IMR-90 (cell line): ENCODE data around the gene FRS3. TPM values are rescaled to one million over a fixed set of nuclear protein-coding genes. Genes with fewer than 3 reads are reported as not detected.

Source experiments
- ATAC-seq: fragments of 200-7000 bp; cut with Tn5 transposase; 2 replicates; pipeline ENCODE4 v1.9.1; 2020; ENCODE audit warnings: low read depth, mild to moderate bottlenecking, moderate library complexity
- BruUV-seq: library from RNA; stranded (reverse); fragments of 400-500 nt; replicated peaks from 2 replicates; lab custom pipeline; 2021; lab: Mats Ljungman, UMichigan
- CTCF ChIA-PET: fragments of 300-600 bp; formaldehyde crosslinking; extraction: SDS; loops from one replicate; lab custom pipeline; 2021; ENCODE audit warnings: antibody characterized with exemption; lab: Yijun Ruan, JAX
- POLR2A ChIA-PET: fragments of 300-600 bp; sonication (Branson Sonifier 250); formaldehyde crosslinking; loops from one replicate; lab custom pipeline; 2022; ENCODE audit warnings: antibody characterized with exemption; ENCODE audit not compliant: unreplicated experiment; lab: Charles Lee
- DNase-seq: peaks from one replicate; pipeline ENCODE4 v3.0.0; 2013
- H2AFZ ChIP-seq: replicated peaks from 2 replicates; pipeline ENCODE3; 2013; ENCODE audit warnings: low read length, mild to moderate bottlenecking; ENCODE audit not compliant: poor library complexity
- H2AK5ac ChIP-seq: 2 replicates; pipeline ENCODE4 v1.6.1; 2013; ENCODE audit warnings: low read depth, low read length, inconsistent platforms
- H2AK9ac ChIP-seq: replicated peaks from 2 replicates; pipeline ENCODE3; 2013; ENCODE audit warnings: mild to moderate bottlenecking, low read depth, low read length, moderate library complexity; ENCODE audit not compliant: poor library complexity
- H2BK120ac ChIP-seq: 2 replicates; pipeline ENCODE4 v1.6.1; 2013; ENCODE audit warnings: low read depth, low read length, inconsistent platforms
- H2BK15ac ChIP-seq: 3 replicates; pipeline ENCODE4 v1.6.1; 2013; ENCODE audit warnings: low read depth, low read length, inconsistent platforms
- H2BK20ac ChIP-seq: 2 replicates; pipeline ENCODE4 v1.6.1; 2013; ENCODE audit warnings: low read depth, mild to moderate bottlenecking, inconsistent platforms, low read length, moderate library complexity
- H2BK5ac ChIP-seq: 2 replicates; pipeline ENCODE4 v1.6.1; 2013; ENCODE audit warnings: mild to moderate bottlenecking, low read depth, low read length, inconsistent platforms; ENCODE audit not compliant: poor library complexity, severe bottlenecking
- H3K14ac ChIP-seq: replicated peaks from 2 replicates; pipeline ENCODE4 v1.6.1; 2013; ENCODE audit warnings: low read depth, low read length, inconsistent platforms
- H3K18ac ChIP-seq: 2 replicates; pipeline ENCODE4 v1.6.1; 2013; ENCODE audit warnings: low read depth, low read length, control low read depth
- H3K23ac ChIP-seq: 2 replicates; pipeline ENCODE4 v1.6.1; 2013; ENCODE audit warnings: low read depth, low read length, inconsistent platforms
- H3K27ac ChIP-seq: 2 replicates; pipeline ENCODE4 v1.5.1; 2013; ENCODE audit warnings: mild to moderate bottlenecking, control low read depth, low read length; ENCODE audit not compliant: insufficient read depth
- H3K27me3 ChIP-seq: 2 replicates; pipeline ENCODE4 v1.6.1; 2013; ENCODE audit warnings: low read length; ENCODE audit not compliant: control insufficient read depth, insufficient read depth
- H3K36me3 ChIP-seq: 2 replicates; pipeline ENCODE4 v1.6.1; 2013; ENCODE audit warnings: low read length, mixed read lengths; ENCODE audit not compliant: control insufficient read depth, insufficient read depth
- H3K4ac ChIP-seq: 2 replicates; pipeline ENCODE4 v1.6.1; 2013; ENCODE audit warnings: low read depth, low read length, inconsistent platforms
- H3K4me1 ChIP-seq: 2 replicates; pipeline ENCODE4 v1.6.1; 2013; ENCODE audit warnings: low read length, mixed read lengths; ENCODE audit not compliant: control insufficient read depth, insufficient read depth
- H3K4me2 ChIP-seq: 2 replicates; pipeline ENCODE4 v1.6.1; 2013; ENCODE audit warnings: low read depth, mild to moderate bottlenecking, control low read depth, low read length, moderate library complexity
- H3K4me3 ChIP-seq: 2 replicates; pipeline ENCODE4 v1.5.1; 2013; ENCODE audit warnings: low read depth, mild to moderate bottlenecking, control low read depth, low read length, moderate library complexity; ENCODE audit not compliant: insufficient read depth
- H3K56ac ChIP-seq: 2 replicates; pipeline ENCODE4 v1.6.1; 2013; ENCODE audit warnings: low read length, inconsistent platforms; ENCODE audit not compliant: insufficient read depth; ENCODE audit errors: extremely low read depth
- H3K79me1 ChIP-seq, 2 experiments: 2 replicates each; pipeline ENCODE4 v1.6.1; 2013; ENCODE audit warnings: low read length in 2 of 2, inconsistent platforms in 1 of 2, low read depth in 1 of 2
- H3K9ac ChIP-seq: 2 replicates; pipeline ENCODE4 v1.6.1; 2013; ENCODE audit warnings: low read depth, low read length, control low read depth
- H3K9me1 ChIP-seq: 2 replicates; pipeline ENCODE4 v1.6.1; 2013; ENCODE audit warnings: low read length, inconsistent platforms; ENCODE audit not compliant: insufficient read depth
- H3K9me3 ChIP-seq: 2 replicates; pipeline ENCODE4 v1.6.1; 2013; ENCODE audit warnings: low read length; ENCODE audit not compliant: control insufficient read depth, insufficient read depth
- H4K20me1 ChIP-seq: 2 replicates; pipeline ENCODE4 v1.6.1; 2013; ENCODE audit warnings: low read length, inconsistent platforms; ENCODE audit not compliant: insufficient read depth
- H4K5ac ChIP-seq: 2 replicates; pipeline ENCODE4 v1.6.1; 2013; ENCODE audit warnings: mild to moderate bottlenecking, low read depth, low read length, control low read depth
- H4K8ac ChIP-seq, 2 experiments: 2 replicates each; pipeline ENCODE4 v1.6.1; 2013; ENCODE audit warnings: low read depth in 2 of 2, low read length in 2 of 2, control low read depth in 1 of 2, inconsistent platforms in 1 of 2
- H4K91ac ChIP-seq: 2 replicates; pipeline ENCODE4 v1.6.1; 2013; ENCODE audit warnings: low read depth, low read length, inconsistent platforms; ENCODE audit not compliant: insufficient read depth
- ELK1 ChIP-seq: fragments of 150-350 bp; IDR thresholded peaks from 2 replicates; pipeline ENCODE4 v1.6.1; 2016; ENCODE audit warnings: low read depth, mild to moderate bottlenecking, low read length, moderate library complexity, borderline replicate concordance
- FOS ChIP-seq: fragments of 150-350 bp; IDR thresholded peaks from 2 replicates; pipeline ENCODE4 v1.6.1; 2016; ENCODE audit warnings: low read depth, low read length
- MAZ ChIP-seq: IDR thresholded peaks from 2 replicates; pipeline ENCODE4 v1.6.1; 2012; ENCODE audit warnings: low read depth, mild to moderate bottlenecking, low read length, improper control_type of control experiment, moderate library complexity, borderline replicate concordance
- RAD21 ChIP-seq: IDR thresholded peaks from 2 replicates; pipeline ENCODE4 v1.6.1; 2012; ENCODE audit warnings: low read length, improper control_type of control experiment
- RFX5 ChIP-seq: IDR thresholded peaks from 2 replicates; pipeline ENCODE4 v1.8.0; 2012; ENCODE audit warnings: low read depth, mild to moderate bottlenecking, low read length, moderate library complexity
- USF2 ChIP-seq: fragments of 150-350 bp; IDR thresholded peaks from 2 replicates; pipeline ENCODE4 v1.6.1; 2017; ENCODE audit warnings: mild to moderate bottlenecking, antibody characterized with exemption, low read length, low read depth
- WGBS, 2 experiments: methylation state at CpG; one replicate each; pipeline versions ENCODE4 v1.1.5 to v1.1.7; 2013; ENCODE audit warnings: missing lambda C conversion rate in 2 of 2; ENCODE audit not compliant: insufficient read length in 1 of 2; ENCODE audit errors: extremely low coverage in 2 of 2; 5-methylcytosine and 5-hydroxymethylcytosine counted together
- dilution Hi-C: fragments of 300-500 bp; cut with HindIII; formaldehyde crosslinking; loops from one replicate; pipeline ENCODE4 v1.14.3; 2018; ENCODE audit warnings: low sequenced_read_pairs; ENCODE audit not compliant: unreplicated experiment
- in situ Hi-C: fragments of 300-500 bp; cut with MboI; formaldehyde crosslinking; loops from 3 replicates; pipeline ENCODE4 v1.14.3; 2019; ENCODE audit warnings: low sequenced_read_pairs, inconsistent platforms, mixed read lengths
- intact Hi-C: fragments of 100-400 bp; cut with micrococcal nuclease; formaldehyde crosslinking; loops from 2 replicates; pipeline ENCODE4 v1.10.0; 2022
- polyA plus RNA-seq, 3 experiments: library from polyadenylated mRNA; depleted of rRNA; stranded (reverse); fragments of >200 nt; gene quantifications; 2 replicates each; pipeline ENCODE4 v1.2.3, GENCODE V29; 2012; ENCODE audit warnings: low replicate concordance in 1 of 3
- total RNA-seq: library from RNA; depleted of rRNA; stranded (reverse); fragments of >200 nt; gene quantifications from 2 replicates; pipeline ENCODE4 v1.2.3, GENCODE V29; 2012

The FRS3 gene
- total and polyA plus RNA-seq, 2 of the 4 experiments (the other 2 are of a cell fraction): 0.54 to 3.8 TPM

- in situ Hi-C loops: loop anchor here (5.0 to 10.0 kb wide), 2 partner anchors 153 to 266 kb away; no protein-coding TSS in a partner anchor
- no peak for TF ChIP-seq FOS
- TF ChIP-seq MAZ: no peak
- TF ChIP-seq RFX5: no peak
- no peak for TF ChIP-seq ELK1
- no peak for TF ChIP-seq USF2
- TF ChIP-seq RAD21: no peak
Measured at GRCh38 chr6:41781366-41781730, 1.6 kb upstream of the FRS3 start.

More at GRCh38 chr6:41781366-41781730, 1.6 kb upstream of the FRS3 start:
- peak overlapping the region; percentile 76 for H3K4me2 ChIP-seq
- ChIA-PET CTCF (no interaction called here), POLR2A (no interaction called here)
- H3K14ac ChIP-seq: no peak overlapping the region
- BruUV-seq: no TSS peak
- no peak overlapping the region for H4K91ac ChIP-seq
- no peak for ATAC-seq
- H4K20me1 ChIP-seq: no peaks in the 10 kb centered on the region
- no peak overlapping the region for H3K4ac ChIP-seq
- H3K56ac ChIP-seq: no peak overlapping the region
- no peak overlapping the region for H4K5ac ChIP-seq
- H2BK15ac ChIP-seq: no peak overlapping the region
- peak overlapping the region; percentile 61; the same call in 1 of the 2 replicates for H2AK5ac ChIP-seq
- peak overlapping the region; percentile 15 to 18; a peak in 2 of 4 replicates for H4K8ac ChIP-seq
- H3K23ac ChIP-seq: peak overlapping the region; percentile 5; the same call in 1 of the 2 replicates
- no peaks in the 10 kb centered on the region for H3K9me3 ChIP-seq
- no peak for DNase-seq
- no peak overlapping the region for H3K18ac ChIP-seq
- no peak overlapping the region for H3K27ac ChIP-seq
- WGBS, 2 experiments: 0% methylated on average over 1 of the region's 3 CpGs; no CpG with 5 or more reads in 1 of the 2 experiments
- H3K9me1 ChIP-seq: no peaks in the 10 kb centered on the region; the same call in 1 of the 2 replicates
- no peaks in the 10 kb centered on the region for H3K27me3 ChIP-seq
- no peak overlapping the region for H2BK120ac ChIP-seq
- no peak overlapping the region for H3K4me3 ChIP-seq
- H2AFZ ChIP-seq: peak overlapping the region; percentile 93
- peaks cover 10 to 36% of the 10 kb centered on the region in 2 experiments for H3K79me1 ChIP-seq
- no peak overlapping the region for H2BK5ac ChIP-seq
- H3K36me3 ChIP-seq: peaks cover 4% of the 10 kb centered on the region; the same call in 1 of the 2 replicates
- intact Hi-C loops (loop anchor here (5.0 to 10.0 kb wide), 3 partner anchors 156 to 433 kb away; partner anchors contain the start of gene MRPS10), dilution Hi-C loops (no loop called here)
- peaks cover 16% of the 10 kb centered on the region for H3K4me1 ChIP-seq
- H3K9ac ChIP-seq: no peak overlapping the region
- no peak overlapping the region for H2BK20ac ChIP-seq
- H2AK9ac ChIP-seq: peak overlapping the region; percentile 31
